IMR-90 (cell line): ENCODE data around the gene CPT1A. TPM values are rescaled to one million over a fixed set of nuclear protein-coding genes. Genes with fewer than 3 reads are reported as not detected.

Experiments used
- ATAC-seq: fragments of 200-7000 bp; cut with Tn5 transposase; 2 replicates; pipeline ENCODE4 v1.9.1; 2020; ENCODE audit warnings: low read depth, mild to moderate bottlenecking, moderate library complexity
- BruUV-seq: library from RNA; stranded (reverse); fragments of 400-500 nt; replicated peaks from 2 replicates; lab custom pipeline; 2021; lab: Mats Ljungman, UMichigan
- CTCF ChIA-PET: fragments of 300-600 bp; formaldehyde crosslinking; extraction: SDS; loops from one replicate; lab custom pipeline; 2021; ENCODE audit warnings: antibody characterized with exemption; lab: Yijun Ruan, JAX
- POLR2A ChIA-PET: fragments of 300-600 bp; sonication (Branson Sonifier 250); formaldehyde crosslinking; loops from one replicate; lab custom pipeline; 2022; ENCODE audit warnings: antibody characterized with exemption; ENCODE audit not compliant: unreplicated experiment; lab: Charles Lee
- DNase-seq: peaks from one replicate; pipeline ENCODE4 v3.0.0; 2013
- H2AFZ ChIP-seq: replicated peaks from 2 replicates; pipeline ENCODE3; 2013; ENCODE audit warnings: low read length, mild to moderate bottlenecking; ENCODE audit not compliant: poor library complexity
- H2AK5ac ChIP-seq: 2 replicates; pipeline ENCODE4 v1.6.1; 2013; ENCODE audit warnings: low read depth, low read length, inconsistent platforms
- H2AK9ac ChIP-seq: replicated peaks from 2 replicates; pipeline ENCODE3; 2013; ENCODE audit warnings: mild to moderate bottlenecking, low read depth, low read length, moderate library complexity; ENCODE audit not compliant: poor library complexity
- H2BK120ac ChIP-seq: 2 replicates; pipeline ENCODE4 v1.6.1; 2013; ENCODE audit warnings: low read depth, low read length, inconsistent platforms
- H2BK15ac ChIP-seq: 3 replicates; pipeline ENCODE4 v1.6.1; 2013; ENCODE audit warnings: low read depth, low read length, inconsistent platforms
- H2BK20ac ChIP-seq: 2 replicates; pipeline ENCODE4 v1.6.1; 2013; ENCODE audit warnings: low read depth, mild to moderate bottlenecking, inconsistent platforms, low read length, moderate library complexity
- H2BK5ac ChIP-seq: 2 replicates; pipeline ENCODE4 v1.6.1; 2013; ENCODE audit warnings: mild to moderate bottlenecking, low read depth, low read length, inconsistent platforms; ENCODE audit not compliant: poor library complexity, severe bottlenecking
- H3K14ac ChIP-seq: replicated peaks from 2 replicates; pipeline ENCODE4 v1.6.1; 2013; ENCODE audit warnings: low read depth, low read length, inconsistent platforms
- H3K18ac ChIP-seq: 2 replicates; pipeline ENCODE4 v1.6.1; 2013; ENCODE audit warnings: low read depth, low read length, control low read depth
- H3K23ac ChIP-seq: 2 replicates; pipeline ENCODE4 v1.6.1; 2013; ENCODE audit warnings: low read depth, low read length, inconsistent platforms
- H3K27ac ChIP-seq: 2 replicates; pipeline ENCODE4 v1.5.1; 2013; ENCODE audit warnings: mild to moderate bottlenecking, control low read depth, low read length; ENCODE audit not compliant: insufficient read depth
- H3K27me3 ChIP-seq: 2 replicates; pipeline ENCODE4 v1.6.1; 2013; ENCODE audit warnings: low read length; ENCODE audit not compliant: control insufficient read depth, insufficient read depth
- H3K36me3 ChIP-seq: 2 replicates; pipeline ENCODE4 v1.6.1; 2013; ENCODE audit warnings: low read length, mixed read lengths; ENCODE audit not compliant: control insufficient read depth, insufficient read depth
- H3K4ac ChIP-seq: 2 replicates; pipeline ENCODE4 v1.6.1; 2013; ENCODE audit warnings: low read depth, low read length, inconsistent platforms
- H3K4me1 ChIP-seq: 2 replicates; pipeline ENCODE4 v1.6.1; 2013; ENCODE audit warnings: low read length, mixed read lengths; ENCODE audit not compliant: control insufficient read depth, insufficient read depth
- H3K4me2 ChIP-seq: 2 replicates; pipeline ENCODE4 v1.6.1; 2013; ENCODE audit warnings: low read depth, mild to moderate bottlenecking, control low read depth, low read length, moderate library complexity
- H3K4me3 ChIP-seq: 2 replicates; pipeline ENCODE4 v1.5.1; 2013; ENCODE audit warnings: low read depth, mild to moderate bottlenecking, control low read depth, low read length, moderate library complexity; ENCODE audit not compliant: insufficient read depth
- H3K56ac ChIP-seq: 2 replicates; pipeline ENCODE4 v1.6.1; 2013; ENCODE audit warnings: low read length, inconsistent platforms; ENCODE audit not compliant: insufficient read depth; ENCODE audit errors: extremely low read depth
- H3K79me1 ChIP-seq, 2 experiments: 2 replicates each; pipeline ENCODE4 v1.6.1; 2013; ENCODE audit warnings: low read length in 2 of 2, inconsistent platforms in 1 of 2, low read depth in 1 of 2
- H3K9ac ChIP-seq: 2 replicates; pipeline ENCODE4 v1.6.1; 2013; ENCODE audit warnings: low read depth, low read length, control low read depth
- H3K9me1 ChIP-seq: 2 replicates; pipeline ENCODE4 v1.6.1; 2013; ENCODE audit warnings: low read length, inconsistent platforms; ENCODE audit not compliant: insufficient read depth
- H3K9me3 ChIP-seq: 2 replicates; pipeline ENCODE4 v1.6.1; 2013; ENCODE audit warnings: low read length; ENCODE audit not compliant: control insufficient read depth, insufficient read depth
- H4K20me1 ChIP-seq: 2 replicates; pipeline ENCODE4 v1.6.1; 2013; ENCODE audit warnings: low read length, inconsistent platforms; ENCODE audit not compliant: insufficient read depth
- H4K5ac ChIP-seq: 2 replicates; pipeline ENCODE4 v1.6.1; 2013; ENCODE audit warnings: mild to moderate bottlenecking, low read depth, low read length, control low read depth
- H4K8ac ChIP-seq, 2 experiments: 2 replicates each; pipeline ENCODE4 v1.6.1; 2013; ENCODE audit warnings: low read depth in 2 of 2, low read length in 2 of 2, control low read depth in 1 of 2, inconsistent platforms in 1 of 2
- H4K91ac ChIP-seq: 2 replicates; pipeline ENCODE4 v1.6.1; 2013; ENCODE audit warnings: low read depth, low read length, inconsistent platforms; ENCODE audit not compliant: insufficient read depth
- BHLHE40 ChIP-seq: fragments of 150-350 bp; IDR thresholded peaks from 2 replicates; pipeline ENCODE4 v1.6.1; 2016; ENCODE audit warnings: mild to moderate bottlenecking, low read depth, low read length
- CEBPB ChIP-seq: IDR thresholded peaks from 2 replicates; pipeline ENCODE4 v1.6.1; 2012; ENCODE audit warnings: low read depth, low read length, improper control_type of control experiment
- CHD1 ChIP-seq: IDR thresholded peaks from 2 replicates; pipeline ENCODE4 v1.6.1; 2012; ENCODE audit warnings: low read depth, low read length, improper control_type of control experiment
- CTCF ChIP-seq: conservative IDR thresholded peaks from 2 replicates; pipeline ENCODE4 v1.5.1; 2012; ENCODE audit warnings: mild to moderate bottlenecking, low read depth, low read length, improper control_type of control experiment
- ELK1 ChIP-seq: fragments of 150-350 bp; IDR thresholded peaks from 2 replicates; pipeline ENCODE4 v1.6.1; 2016; ENCODE audit warnings: low read depth, mild to moderate bottlenecking, low read length, moderate library complexity, borderline replicate concordance
- FOS ChIP-seq: fragments of 150-350 bp; IDR thresholded peaks from 2 replicates; pipeline ENCODE4 v1.6.1; 2016; ENCODE audit warnings: low read depth, low read length
- MAFK ChIP-seq: IDR thresholded peaks from 2 replicates; pipeline ENCODE4 v1.6.1; 2012; ENCODE audit warnings: low read depth, low read length, improper control_type of control experiment
- MAZ ChIP-seq: IDR thresholded peaks from 2 replicates; pipeline ENCODE4 v1.6.1; 2012; ENCODE audit warnings: low read depth, mild to moderate bottlenecking, low read length, improper control_type of control experiment, moderate library complexity, borderline replicate concordance
- MXI1 ChIP-seq: IDR thresholded peaks from 2 replicates; pipeline ENCODE4 v1.6.1; 2012; ENCODE audit warnings: low read depth, mild to moderate bottlenecking, low read length, moderate library complexity, borderline replicate concordance
- NFE2L2 ChIP-seq: fragments of 150-350 bp; IDR thresholded peaks from 2 replicates; pipeline ENCODE4 v1.6.1; 2016; ENCODE audit warnings: low read depth, mild to moderate bottlenecking, low read length
- POLR2A ChIP-seq: IDR thresholded peaks from 2 replicates; pipeline ENCODE4 v1.6.1; 2012; ENCODE audit warnings: mild to moderate bottlenecking, low read depth, low read length
- RAD21 ChIP-seq: IDR thresholded peaks from 2 replicates; pipeline ENCODE4 v1.6.1; 2012; ENCODE audit warnings: low read length, improper control_type of control experiment
- RCOR1 ChIP-seq: IDR thresholded peaks from 2 replicates; pipeline ENCODE4 v1.6.1; 2012; ENCODE audit warnings: mild to moderate bottlenecking, low read length, improper control_type of control experiment; ENCODE audit not compliant: insufficient replicate concordance
- RFX5 ChIP-seq: IDR thresholded peaks from 2 replicates; pipeline ENCODE4 v1.8.0; 2012; ENCODE audit warnings: low read depth, mild to moderate bottlenecking, low read length, moderate library complexity
- SMC3 ChIP-seq: fragments of 150-350 bp; IDR thresholded peaks from 2 replicates; pipeline ENCODE4 v1.6.1; 2016; ENCODE audit warnings: low read depth, mild to moderate bottlenecking, antibody characterized with exemption, low read length, moderate library complexity
- USF2 ChIP-seq: fragments of 150-350 bp; IDR thresholded peaks from 2 replicates; pipeline ENCODE4 v1.6.1; 2017; ENCODE audit warnings: mild to moderate bottlenecking, antibody characterized with exemption, low read length, low read depth
- WGBS, 2 experiments: methylation state at CpG; one replicate each; pipeline versions ENCODE4 v1.1.5 to v1.1.7; 2013; ENCODE audit warnings: missing lambda C conversion rate in 2 of 2; ENCODE audit not compliant: insufficient read length in 1 of 2; ENCODE audit errors: extremely low coverage in 2 of 2; 5-methylcytosine and 5-hydroxymethylcytosine counted together
- dilution Hi-C: fragments of 300-500 bp; cut with HindIII; formaldehyde crosslinking; loops from one replicate; pipeline ENCODE4 v1.14.3; 2018; ENCODE audit warnings: low sequenced_read_pairs; ENCODE audit not compliant: unreplicated experiment
- in situ Hi-C: fragments of 300-500 bp; cut with MboI; formaldehyde crosslinking; loops from 3 replicates; pipeline ENCODE4 v1.14.3; 2019; ENCODE audit warnings: low sequenced_read_pairs, inconsistent platforms, mixed read lengths
- intact Hi-C: fragments of 100-400 bp; cut with micrococcal nuclease; formaldehyde crosslinking; loops from 2 replicates; pipeline ENCODE4 v1.10.0; 2022
- polyA plus RNA-seq, 3 experiments: library from polyadenylated mRNA; depleted of rRNA; stranded (reverse); fragments of >200 nt; gene quantifications; 2 replicates each; pipeline ENCODE4 v1.2.3, GENCODE V29; 2012; ENCODE audit warnings: low replicate concordance in 1 of 3
- total RNA-seq: library from RNA; depleted of rRNA; stranded (reverse); fragments of >200 nt; gene quantifications from 2 replicates; pipeline ENCODE4 v1.2.3, GENCODE V29; 2012

The CPT1A gene
- total and polyA plus RNA-seq, 2 of the 4 experiments (the other 2 are of a cell fraction), result 15.4 to 21.3 TPM

- no peak for ATAC-seq
- Histone ChIP-seq H3K4me3 (no peak overlapping the region), H2AK5ac (no peak overlapping the region), H3K27me3 (peaks cover 21% of the 10 kb centered on the region), H3K18ac (no peak overlapping the region), H4K20me1 (no peaks in the 10 kb centered on the region; the same call in 1 of the 2 replicates), H3K4me2 (no peak overlapping the region), H4K5ac (no peak overlapping the region), H3K4me1 (no peaks in the 10 kb centered on the region), H3K9me1 (peaks cover 4% of the 10 kb centered on the region; the same call in 1 of the 2 replicates), H2BK5ac (no peak overlapping the region), H3K9me3 (peaks cover 2% of the 10 kb centered on the region; the same call in 1 of the 2 replicates), H2AFZ (no peak overlapping the region), H3K9ac (no peak overlapping the region), H2BK20ac (no peak overlapping the region), H4K8ac (no peak overlapping the region), H3K4ac (no peak overlapping the region), H2AK9ac (no peak overlapping the region), H2BK15ac (no peak overlapping the region), H3K23ac (no peak overlapping the region), H3K56ac (no peak overlapping the region), H3K36me3 (no peaks in the 10 kb centered on the region), H3K27ac (no peak overlapping the region), H4K91ac (no peak overlapping the region), H3K14ac (no peak overlapping the region), H3K79me1 (no peaks in the 10 kb centered on the region), H2BK120ac (no peak overlapping the region)
- intact Hi-C loops (no loop called here), dilution Hi-C loops (no loop called here), in situ Hi-C loops (no loop called here)
- POLR2A ChIA-PET, result no interaction called here
- no TSS peak for BruUV-seq
- WGBS, 2 experiments, result no CpG with 5 or more reads among the region's 7 CpGs
- TF ChIP-seq BHLHE40, result no peak
- TF ChIP-seq RCOR1, result no peak
- TF ChIP-seq SMC3, result no peak
- no peak for TF ChIP-seq MAFK
- TF ChIP-seq FOS, result no peak
- no peak for TF ChIP-seq RAD21
- no peak for TF ChIP-seq CHD1
- no peak for TF ChIP-seq ELK1
- no peak for TF ChIP-seq USF2
- TF ChIP-seq MAZ, result no peak
- TF ChIP-seq NFE2L2, result no peak
- TF ChIP-seq CEBPB, result no peak
- TF ChIP-seq CTCF, result no peak
- TF ChIP-seq POLR2A, result no peak
- no peak for TF ChIP-seq RFX5
- TF ChIP-seq MXI1, result no peak
- CTCF ChIA-PET, result no interaction called here
- no peak for DNase-seq
Measured at GRCh38 chr11:68734111-68734510, 107.6 kb downstream of the CPT1A start.
